ENCODE measurements around the gene NAGS.

- TF ChIP-seq, protein P1, sequence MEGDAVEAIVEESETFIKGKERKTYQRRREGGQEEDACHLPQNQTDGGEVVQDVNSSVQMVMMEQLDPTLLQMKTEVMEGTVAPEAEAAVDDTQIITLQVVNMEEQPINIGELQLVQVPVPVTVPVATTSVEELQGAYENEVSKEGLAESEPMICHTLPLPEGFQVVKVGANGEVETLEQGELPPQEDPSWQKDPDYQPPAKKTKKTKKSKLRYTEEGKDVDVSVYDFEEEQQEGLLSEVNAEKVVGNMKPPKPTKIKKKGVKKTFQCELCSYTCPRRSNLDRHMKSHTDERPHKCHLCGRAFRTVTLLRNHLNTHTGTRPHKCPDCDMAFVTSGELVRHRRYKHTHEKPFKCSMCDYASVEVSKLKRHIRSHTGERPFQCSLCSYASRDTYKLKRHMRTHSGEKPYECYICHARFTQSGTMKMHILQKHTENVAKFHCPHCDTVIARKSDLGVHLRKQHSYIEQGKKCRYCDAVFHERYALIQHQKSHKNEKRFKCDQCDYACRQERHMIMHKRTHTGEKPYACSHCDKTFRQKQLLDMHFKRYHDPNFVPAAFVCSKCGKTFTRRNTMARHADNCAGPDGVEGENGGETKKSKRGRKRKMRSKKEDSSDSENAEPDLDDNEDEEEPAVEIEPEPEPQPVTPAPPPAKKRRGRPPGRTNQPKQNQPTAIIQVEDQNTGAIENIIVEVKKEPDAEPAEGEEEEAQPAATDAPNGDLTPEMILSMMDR (IDR thresholded peaks at IDR 0.05; ENCODE audit: borderline replicate concordance, extremely low read depth, low read length, poor library complexity, severe bottlenecking) = no peak
- TF ChIP-seq EZH2 (IDR thresholded peaks at IDR 0.05; ENCODE audit: borderline replicate concordance, low read depth, low read length, severe bottlenecking) = no peak
These were observed 9.7 kb downstream of the NAGS start for GRCh38 chr17:44014133-44014436.
